Smooth muscle cell (in vitro differentiated cells): ENCODE results near the gene TTLL6. TPM values are rescaled to one million over a fixed set of nuclear protein-coding genes. Genes with fewer than 3 reads are reported as not detected.
A peak's percentile ranks its signal among the peaks of the same experiment; 100 is the strongest.

Experiments
- DNase-seq: peaks from one replicate; lab custom pipeline; 2025; ENCODE audit not compliant: unreplicated experiment; lab: John Stamatoyannopoulos, UW
- H2AFZ ChIP-seq: fragments of 200-600 bp; sonication (generic); 2 replicates; pipeline ENCODE4 v1.6.0; 2016; ENCODE audit warnings: antibody characterized with exemption, low read depth, mild to moderate bottlenecking
- H3F3A ChIP-seq: fragments of 200-600 bp; sonication (generic); 2 replicates; pipeline ENCODE4 v1.6.0; 2017; ENCODE audit warnings: antibody characterized with exemption, low read depth
- H3K27ac ChIP-seq: fragments of 200-600 bp; sonication (generic); 2 replicates; pipeline ENCODE4 v1.5.1; 2016; ENCODE audit warnings: low read depth, mild to moderate bottlenecking
- H3K27me3 ChIP-seq: fragments of 200-600 bp; sonication (generic); 2 replicates; pipeline ENCODE4 v1.6.1; 2016; ENCODE audit warnings: low read depth, mild to moderate bottlenecking
- H3K36me3 ChIP-seq: fragments of 200-600 bp; sonication (generic); 2 replicates; pipeline ENCODE4 v1.5.1; 2016; ENCODE audit warnings: low read depth
- H3K4me1 ChIP-seq: fragments of 200-600 bp; sonication (generic); 2 replicates; pipeline ENCODE4 v1.5.1; 2016; ENCODE audit warnings: low read depth
- H3K4me2 ChIP-seq: fragments of 200-600 bp; sonication (generic); 2 replicates; pipeline ENCODE4 v1.6.0; 2016; ENCODE audit warnings: mild to moderate bottlenecking
- H3K4me3 ChIP-seq: fragments of 200-600 bp; sonication (generic); 2 replicates; pipeline ENCODE4 v1.5.1; 2016; ENCODE audit warnings: mild to moderate bottlenecking
- H3K79me2 ChIP-seq: fragments of 200-600 bp; sonication (generic); 2 replicates; pipeline ENCODE4 v1.6.0; 2016; ENCODE audit warnings: low read depth, mild to moderate bottlenecking
- H3K9ac ChIP-seq: fragments of 200-600 bp; sonication (generic); 2 replicates; pipeline ENCODE4 v1.6.0; 2016; ENCODE audit warnings: low read depth
- H3K9me3 ChIP-seq: fragments of 200-600 bp; sonication (generic); replicated peaks from 2 replicates; pipeline ENCODE4 v1.5.1; 2016; ENCODE audit warnings: low read depth
- H4K20me1 ChIP-seq: fragments of 200-600 bp; sonication (generic); 2 replicates; pipeline ENCODE4 v1.6.0; 2016; ENCODE audit warnings: low read depth
- CTCF ChIP-seq: fragments of 200-600 bp; sonication (generic); IDR thresholded peaks from 2 replicates; pipeline ENCODE4 v1.5.1; 2017; ENCODE audit warnings: borderline replicate concordance, mild to moderate bottlenecking, antibody characterized with exemption; ENCODE audit not compliant: insufficient read depth, poor library complexity, severe bottlenecking
- WGBS: methylation state at CpG from one replicate; pipeline ENCODE4 v1.1.7; 2016; ENCODE audit warnings: low lambda C conversion rate; 5-methylcytosine and 5-hydroxymethylcytosine counted together
- polyA plus RNA-seq: library from polyadenylated mRNA; unstranded; fragments of >200 nt; fragmentation: Nextera tagmentation; extraction: Ambion mirVana; gene quantifications from 2 replicates; pipeline ENCODE4 v1.2.1, GENCODE V29; 2016
- total RNA-seq: library from RNA; depleted of rRNA; stranded (reverse); fragments of >200 nt; gene quantifications from 2 replicates; pipeline ENCODE4 v1.2.3, GENCODE V29; 2014

TTLL6 gene
- total and polyA plus RNA-seq, 2 experiments from 2014 or later = 0.41 TPM; not detected in 1

GRCh38 chr17:48726114-48726915, 90.7 kb downstream of the TTLL6 start:
- H3F3A ChIP-seq = no peaks in the 10 kb centered on the region
- no peak overlapping the region for H2AFZ ChIP-seq
- H3K27me3 ChIP-seq = peaks cover 48% of the 10 kb centered on the region
- H3K27ac ChIP-seq = no peak overlapping the region
- no peaks in the 10 kb centered on the region for H3K4me1 ChIP-seq
- H3K4me2 ChIP-seq = no peak overlapping the region
- H3K4me3 ChIP-seq = no peak overlapping the region
- WGBS = 65% methylated on average over 20 of the region's 20 CpGs
- H4K20me1 ChIP-seq = no peaks in the 10 kb centered on the region
- no peak for TF ChIP-seq CTCF
- no peaks in the 10 kb centered on the region for H3K36me3 ChIP-seq
- H3K79me2 ChIP-seq = no peaks in the 10 kb centered on the region
- no peak overlapping the region for H3K9ac ChIP-seq
- no peak for DNase-seq
- H3K9me3 ChIP-seq = no peaks in the 10 kb centered on the region

GRCh38 chr17:48725288-48726064, 91.6 kb downstream of the TTLL6 start:
- no peaks in the 10 kb centered on the region for H3K79me2 ChIP-seq
- peak overlapping the region; percentile 42 for H3K4me3 ChIP-seq
- no peak overlapping the region for H3K9ac ChIP-seq
- H2AFZ ChIP-seq = no peak overlapping the region
- H4K20me1 ChIP-seq = no peaks in the 10 kb centered on the region
- WGBS = 26% methylated on average over 38 of the region's 38 CpGs
- no peaks in the 10 kb centered on the region for H3K9me3 ChIP-seq
- no peak for TF ChIP-seq CTCF
- peaks cover 48% of the 10 kb centered on the region for H3K27me3 ChIP-seq
- no peaks in the 10 kb centered on the region for H3K4me1 ChIP-seq
- no peak overlapping the region for H3K27ac ChIP-seq
- H3K4me2 ChIP-seq = peak overlapping the region; percentile 83
- peaks cover 4% of the 10 kb centered on the region for H3F3A ChIP-seq
- H3K36me3 ChIP-seq = no peaks in the 10 kb centered on the region
- no peak for DNase-seq

GRCh38 chr17:48725004-48725287, 92.1 kb downstream of the TTLL6 start:
- no peak for DNase-seq
- no peaks in the 10 kb centered on the region for H3K4me1 ChIP-seq
- H3K4me3 ChIP-seq = peak overlapping the region; percentile 42
- peaks cover 48% of the 10 kb centered on the region for H3K27me3 ChIP-seq
- no peak overlapping the region for H3K9ac ChIP-seq
- no peaks in the 10 kb centered on the region for H3K9me3 ChIP-seq
- H3K36me3 ChIP-seq = no peaks in the 10 kb centered on the region
- peak overlapping the region; percentile 83 for H3K4me2 ChIP-seq
- WGBS = 16% methylated on average over 16 of the region's 16 CpGs
- no peak overlapping the region for H2AFZ ChIP-seq
- no peak overlapping the region for H3K27ac ChIP-seq
- H3F3A ChIP-seq = peaks cover 10% of the 10 kb centered on the region
- no peaks in the 10 kb centered on the region for H3K79me2 ChIP-seq
- no peaks in the 10 kb centered on the region for H4K20me1 ChIP-seq
- no peak for TF ChIP-seq CTCF
